H1 (cell line): Measurements from ENCODE around the gene ZBTB18. TPM values are rescaled to one million over a fixed set of nuclear protein-coding genes. Genes with fewer than 3 reads are reported as not detected.

ENCODE experiments used
- CTCF ChIA-PET: fragments of 300-600 bp; sonication (Branson Sonifier 250); formaldehyde crosslinking; loops from one replicate; lab custom pipeline; 2021; ENCODE audit not compliant: partially characterized antibody; lab: Charles Lee
- POLR2A ChIA-PET: fragments of 300-600 bp; sonication (Branson Sonifier 250); formaldehyde crosslinking; loops from one replicate; lab custom pipeline; 2021; ENCODE audit warnings: inconsistent platforms; ENCODE audit not compliant: partially characterized antibody; lab: Charles Lee
- DNase-seq, 2 experiments: peaks; one replicate each; pipeline versions ENCODE4 v3.0.0 to v3.0.0-alpha.2; 2010 to 2022; ENCODE audit warnings: low spot score in 2 of 2, low read depth in 1 of 2, mixed read lengths in 1 of 2
- FAIRE-seq: peaks from 2 replicates; lab custom pipeline; 2011; peaks lifted over from hg19 to GRCh38; lab: Jason Lieb, UNC
- H2AFZ ChIP-seq: 2 replicates; pipeline ENCODE4 v1.8.1; 2012; ENCODE audit warnings: low read length, inconsistent platforms
- H2AK5ac ChIP-seq: 2 replicates; pipeline ENCODE4 v1.6.1; 2013; ENCODE audit warnings: low read depth, low read length
- H2BK120ac ChIP-seq: replicated peaks from 2 replicates; pipeline ENCODE3; 2013; ENCODE audit warnings: low read depth, low read length, inconsistent platforms
- H2BK12ac ChIP-seq: 2 replicates; pipeline ENCODE4 v1.6.1; 2013; ENCODE audit warnings: low read depth, low read length
- H2BK15ac ChIP-seq: 2 replicates; pipeline ENCODE4 v1.6.1; 2013; ENCODE audit warnings: low read length
- H2BK20ac ChIP-seq: 2 replicates; pipeline ENCODE4 v1.6.1; 2013; ENCODE audit warnings: low read length
- H2BK5ac ChIP-seq: 2 replicates; pipeline ENCODE4 v1.6.1; 2013; ENCODE audit warnings: low read depth, low read length
- H3K14ac ChIP-seq: 2 replicates; pipeline ENCODE4 v1.6.1; 2013; ENCODE audit warnings: inconsistent platforms; ENCODE audit not compliant: insufficient read length
- H3K18ac ChIP-seq: 2 replicates; pipeline ENCODE4 v1.6.1; 2013; ENCODE audit warnings: low read length; ENCODE audit errors: extremely low read depth
- H3K23ac ChIP-seq: 2 replicates; pipeline ENCODE4 v1.6.1; 2013; ENCODE audit warnings: inconsistent platforms; ENCODE audit not compliant: insufficient read length
- H3K23me2 ChIP-seq: 2 replicates; pipeline ENCODE4 v1.6.1; 2013; ENCODE audit warnings: low read depth, low read length
- H3K27ac ChIP-seq: 2 replicates; pipeline ENCODE4 v1.6.1; 2011; ENCODE audit warnings: low read depth, low read length, inconsistent platforms
- H3K27me3 ChIP-seq, 4 experiments: replicated peaks in 1 of 4; 1 replicate in 1 of 4; 2 replicates in 3 of 4; pipeline versions ENCODE4 v1.6.1 to v1.8.1; 2011 to 2013; ENCODE audit warnings: low read length in 3 of 4, mild to moderate bottlenecking in 3 of 4, inconsistent platforms in 2 of 4, mixed read lengths in 2 of 4, moderate library complexity in 1 of 4; ENCODE audit not compliant: control insufficient read depth in 3 of 4, insufficient read depth in 3 of 4; ENCODE audit errors: extremely low read depth in 1 of 4
- H3K36me3 ChIP-seq, 4 experiments: 2 replicates each; pipeline versions ENCODE4 v1.6.1 to v1.8.1; 2011 to 2013; ENCODE audit warnings: mild to moderate bottlenecking in 4 of 4, low read length in 3 of 4, moderate library complexity in 2 of 4, control low read depth in 1 of 4, inconsistent platforms in 1 of 4; ENCODE audit not compliant: insufficient read depth in 4 of 4, control insufficient read depth in 2 of 4
- H3K4ac ChIP-seq: replicated peaks from 2 replicates; pipeline ENCODE3; 2013; ENCODE audit warnings: low read length, low read depth, mixed read lengths, inconsistent platforms; ENCODE audit not compliant: insufficient read length
- H3K4me1 ChIP-seq, 4 experiments: replicated peaks in 1 of 4; 1 replicate in 1 of 4; 2 replicates in 3 of 4; pipeline versions ENCODE4 v1.6.1 to v1.8.1; 2011 to 2013; ENCODE audit warnings: low read length in 3 of 4, inconsistent platforms in 2 of 4, mixed read lengths in 1 of 4; ENCODE audit not compliant: insufficient read depth in 4 of 4, control insufficient read depth in 3 of 4
- H3K4me2 ChIP-seq, 2 experiments: 2 replicates each; pipeline versions ENCODE4 v1.6.1 to v1.8.1; 2011 to 2013; ENCODE audit warnings: low read depth in 2 of 2, low read length in 2 of 2, control low read depth in 1 of 2, inconsistent platforms in 1 of 2, mild to moderate bottlenecking in 1 of 2; ENCODE audit not compliant: insufficient read depth in 1 of 2
- H3K4me3 ChIP-seq, 4 experiments: fragments of 200-600, 300-600 bp in 1 of 4; sonication (generic), shearing (Covaris generic), sonication (Bioruptor Twin) in 1 of 4; 2 replicates each; pipeline versions ENCODE4 v1.5.1 to v1.8.1; 2011 to 2016; ENCODE audit warnings: low read length in 4 of 4, low read depth in 3 of 4, control low read depth in 2 of 4, inconsistent platforms in 2 of 4, mild to moderate bottlenecking in 2 of 4, mixed read lengths in 1 of 4, moderate library complexity in 1 of 4; ENCODE audit not compliant: insufficient read depth in 2 of 4; ENCODE audit errors: extremely low read depth in 1 of 4
- H3K56ac ChIP-seq: replicated peaks from 2 replicates; pipeline ENCODE3; 2013; ENCODE audit warnings: low read depth, mild to moderate bottlenecking, mixed read lengths, low read length, inconsistent platforms; ENCODE audit not compliant: insufficient read length
- H3K79me1 ChIP-seq: 2 replicates; pipeline ENCODE4 v1.6.1; 2013; ENCODE audit warnings: low read depth, low read length, control low read depth
- H3K79me2 ChIP-seq, 2 experiments: 2 replicates each; pipeline versions ENCODE4 v1.6.1 to v1.8.1; 2012 to 2013; ENCODE audit warnings: low read length in 2 of 2, mild to moderate bottlenecking in 2 of 2, inconsistent platforms in 1 of 2; ENCODE audit not compliant: insufficient read depth in 2 of 2, control insufficient read depth in 1 of 2
- H3K9ac ChIP-seq, 4 experiments: replicated peaks in 1 of 4; 1 replicate in 1 of 4; 2 replicates in 3 of 4; pipeline versions ENCODE4 v1.6.1 to v1.8.1; 2011 to 2013; ENCODE audit warnings: low read depth in 3 of 4, low read length in 3 of 4, control low read depth in 2 of 4, mild to moderate bottlenecking in 2 of 4, moderate library complexity in 2 of 4, inconsistent platforms in 1 of 4; ENCODE audit errors: extremely low read depth in 1 of 4
- H3K9me3 ChIP-seq, 2 experiments: 2 replicates each; pipeline versions ENCODE4 v1.6.1 to v1.8.1; 2012 to 2013; ENCODE audit warnings: mild to moderate bottlenecking in 2 of 2, moderate library complexity in 2 of 2, control low read depth in 1 of 2, inconsistent platforms in 1 of 2, low read depth in 1 of 2, low read length in 1 of 2, mixed read lengths in 1 of 2; ENCODE audit not compliant: insufficient read depth in 2 of 2
- H4K20me1 ChIP-seq, 2 experiments: replicated peaks in 1 of 2; 2 replicates each; pipeline versions ENCODE3 to v1.8.1; 2011 to 2013; ENCODE audit warnings: inconsistent platforms in 2 of 2, low read length in 2 of 2, mild to moderate bottlenecking in 1 of 2; ENCODE audit not compliant: insufficient read depth in 2 of 2, control insufficient read depth in 1 of 2
- H4K5ac ChIP-seq: 2 replicates; pipeline ENCODE4 v1.6.1; 2013; ENCODE audit warnings: low read length, low read depth, mixed read lengths, inconsistent platforms; ENCODE audit not compliant: insufficient read length
- H4K8ac ChIP-seq: 2 replicates; pipeline ENCODE4 v1.8.0; 2013; ENCODE audit warnings: mild to moderate bottlenecking, moderate library complexity, low read length, inconsistent platforms; ENCODE audit not compliant: insufficient read depth; ENCODE audit errors: extremely low read depth
- H4K91ac ChIP-seq: replicated peaks from 2 replicates; pipeline ENCODE3; 2013; ENCODE audit warnings: low read length, mixed read lengths, inconsistent platforms; ENCODE audit not compliant: insufficient read length
- BRCA1 ChIP-seq: IDR thresholded peaks from 2 replicates; pipeline ENCODE4 v1.6.1; 2012; ENCODE audit warnings: low read depth, low read length, improper control_type of control experiment
- CREB1 ChIP-seq: IDR thresholded peaks from 2 replicates; pipeline ENCODE4 v1.6.1; 2012; ENCODE audit warnings: inconsistent platforms
- CTCF ChIP-seq, 3 experiments: IDR thresholded peaks; 1 replicate in 2 of 3; 2 replicates in 1 of 3; pipeline versions ENCODE4 v1.5.1 to v1.6.1; 2011; ENCODE audit warnings: low read length in 3 of 3, mild to moderate bottlenecking in 3 of 3, inconsistent platforms in 2 of 3, low read depth in 1 of 3, moderate library complexity in 1 of 3; ENCODE audit not compliant: insufficient read depth in 1 of 3; ENCODE audit errors: control extremely low read depth in 1 of 3
- FOSL1 ChIP-seq: IDR thresholded peaks from 2 replicates; pipeline ENCODE4 v1.6.1; 2011; ENCODE audit warnings: mild to moderate bottlenecking, low read depth, low read length, moderate library complexity; ENCODE audit not compliant: insufficient read depth
- HDAC6 ChIP-seq: IDR thresholded peaks from one replicate; pipeline ENCODE4 v1.7.1; 2012; ENCODE audit warnings: low read depth, mild to moderate bottlenecking, inconsistent platforms, low read length, moderate library complexity
- KDM4A ChIP-seq: IDR thresholded peaks from one replicate; pipeline ENCODE4 v1.7.1; 2012; ENCODE audit warnings: low read depth, mild to moderate bottlenecking, moderate library complexity, low read length, inconsistent platforms; ENCODE audit not compliant: severe bottlenecking
- RFX5 ChIP-seq: IDR thresholded peaks from 2 replicates; pipeline ENCODE4 v1.6.1; 2011; ENCODE audit warnings: low read depth, low read length, improper control_type of control experiment, borderline replicate concordance
- RNF2 ChIP-seq: fragments of 200-900, 300-1000 bp; sonication (generic); IDR thresholded peaks from 2 replicates; pipeline ENCODE4 v1.7.1; 2016; ENCODE audit warnings: borderline replicate concordance, low read depth, mild to moderate bottlenecking, antibody characterized with exemption, low read length; ENCODE audit not compliant: poor library complexity, severe bottlenecking; ENCODE audit errors: missing control alignments
- TAF7 ChIP-seq: optimal IDR thresholded peaks from 2 replicates; pipeline ENCODE3; 2011; ENCODE audit warnings: low read depth, mild to moderate bottlenecking, inconsistent platforms, low read length, moderate library complexity, borderline replicate concordance
- USF2 ChIP-seq: IDR thresholded peaks from 2 replicates; pipeline ENCODE4 v1.6.1; 2011; ENCODE audit warnings: low read length, improper control_type of control experiment
- WGBS, 2 experiments: shearing (Covaris generic) in 1 of 2; methylation state at CpG; one replicate each; pipeline versions ENCODE4 v1.1.6 to v1.1.7; 2013 to 2015; ENCODE audit warnings: low lambda C conversion rate in 2 of 2, mixed read lengths in 2 of 2, inconsistent platforms in 1 of 2, low coverage in 1 of 2, missing lambda C conversion rate in 1 of 2; ENCODE audit not compliant: insufficient replicate concordance in 2 of 2, insufficient coverage in 1 of 2, insufficient read length in 1 of 2; ENCODE audit errors: extremely low coverage in 1 of 2, missing lambda C conversion rate in 1 of 2; 5-methylcytosine and 5-hydroxymethylcytosine counted together
- polyA plus RNA-seq, 7 experiments: library from polyadenylated mRNA; depleted of rRNA in 3 of 7; stranded (reverse) in 5 of 7; unstranded in 2 of 7; fragments of >200 nt in 5 of 7; fragments of 200-250 nt in 2 of 7; gene quantifications; 1 replicate in 5 of 7; 2 replicates in 1 of 7; 4 replicates in 1 of 7; pipeline versions ENCODE4 v1.2.1 to v1.2.3, GENCODE V29; 2011 to 2013; ENCODE audit warnings: missing spikeins in 2 of 7, mixed read lengths in 2 of 7
- total RNA-seq: library from RNA; stranded (reverse); fragmentation: NEBNext Ultra II Directional; extraction: Animal tissue kit (Norgen Biotek cat#: 25700); gene quantifications from 2 replicates; pipeline ENCODE4 v1.2.1, GENCODE V29; 2021

Gene ZBTB18
- total and polyA plus RNA-seq, 2 of the 8 experiments (the other 6 are each of a cell fraction or from before 2014, with no cell fraction given), result 8.5 to 14.4 TPM

- Histone ChIP-seq H4K20me1 (no peaks in the 10 kb centered on the region), H4K8ac (no peak overlapping the region), H3K18ac (no peak overlapping the region), H3K9me3 (no peaks in the 10 kb centered on the region), H3K27ac (no peak overlapping the region), H3K4ac (no peak overlapping the region), H2BK20ac (no peak overlapping the region), H3K4me2 (no peak overlapping the region), H4K5ac (no peak overlapping the region), H3K23ac (no peak overlapping the region), H2AFZ (no peak overlapping the region), H3K79me2 (no peaks in the 10 kb centered on the region), H3K79me1 (no peaks in the 10 kb centered on the region), H2BK5ac (no peak overlapping the region), H4K91ac (no peak overlapping the region), H3K9ac (no peak overlapping the region), H3K4me1 (peaks cover 0 to 3% (median 1%) of the 10 kb centered on the region in 4 experiments; a peak in 2 of 7 replicates), H2BK15ac (no peak overlapping the region), H2BK120ac (no peak overlapping the region), H3K14ac (no peak overlapping the region), H2BK12ac (no peak overlapping the region), H3K27me3 (no peaks in the 10 kb centered on the region; a peak in 1 of 7 replicates), H3K56ac (no peak overlapping the region), H3K23me2 (no peaks in the 10 kb centered on the region), H3K36me3 (no peaks in the 10 kb centered on the region), H2AK5ac (no peak overlapping the region), H3K4me3 (no peak overlapping the region)
- POLR2A ChIA-PET, result no interaction called here
- 65% methylated on average over 3 of the region's 3 CpGs; no CpG with 5 or more reads in 1 of the 2 experiments for WGBS, 2 experiments
- DNase-seq (no peak), FAIRE-seq (no peak)
- CTCF ChIA-PET, result no interaction called here
- TF ChIP-seq TAF7, result no peak
- TF ChIP-seq BRCA1, result no peak
- no peak for TF ChIP-seq CREB1
- TF ChIP-seq FOSL1, result no peak
- TF ChIP-seq CTCF (IDR thresholded peaks at IDR 0.05; ENCODE audit: control extremely low read depth in 1 of 3, insufficient read depth in 1 of 3, low read depth in 1 of 3, low read length in 3 of 3), result no peak
- TF ChIP-seq RNF2, result no peak
- no peak for TF ChIP-seq KDM4A
- TF ChIP-seq HDAC6, result no peak
- no peak for TF ChIP-seq RFX5
- no peak for TF ChIP-seq USF2
Observed at GRCh38 chr1:244006381-244006901, 44.6 kb upstream of the ZBTB18 start.
